Smooth muscle cell (in vitro differentiated cells): ENCODE measurements around the gene SHROOM1. TPM values are rescaled to one million over a fixed set of nuclear protein-coding genes. Genes with fewer than 3 reads are reported as not detected.

Experiments used
- DNase-seq: peaks from one replicate; lab custom pipeline; 2025; ENCODE audit not compliant: unreplicated experiment; lab: John Stamatoyannopoulos, UW
- H2AFZ ChIP-seq: fragments of 200-600 bp; sonication (generic); 2 replicates; pipeline ENCODE4 v1.6.0; 2016; ENCODE audit warnings: antibody characterized with exemption, low read depth, mild to moderate bottlenecking
- H3F3A ChIP-seq: fragments of 200-600 bp; sonication (generic); 2 replicates; pipeline ENCODE4 v1.6.0; 2017; ENCODE audit warnings: antibody characterized with exemption, low read depth
- H3K27ac ChIP-seq: fragments of 200-600 bp; sonication (generic); 2 replicates; pipeline ENCODE4 v1.5.1; 2016; ENCODE audit warnings: low read depth, mild to moderate bottlenecking
- H3K27me3 ChIP-seq: fragments of 200-600 bp; sonication (generic); 2 replicates; pipeline ENCODE4 v1.6.1; 2016; ENCODE audit warnings: low read depth, mild to moderate bottlenecking
- H3K36me3 ChIP-seq: fragments of 200-600 bp; sonication (generic); 2 replicates; pipeline ENCODE4 v1.5.1; 2016; ENCODE audit warnings: low read depth
- H3K4me1 ChIP-seq: fragments of 200-600 bp; sonication (generic); 2 replicates; pipeline ENCODE4 v1.5.1; 2016; ENCODE audit warnings: low read depth
- H3K4me2 ChIP-seq: fragments of 200-600 bp; sonication (generic); 2 replicates; pipeline ENCODE4 v1.6.0; 2016; ENCODE audit warnings: mild to moderate bottlenecking
- H3K4me3 ChIP-seq: fragments of 200-600 bp; sonication (generic); 2 replicates; pipeline ENCODE4 v1.5.1; 2016; ENCODE audit warnings: mild to moderate bottlenecking
- H3K79me2 ChIP-seq: fragments of 200-600 bp; sonication (generic); 2 replicates; pipeline ENCODE4 v1.6.0; 2016; ENCODE audit warnings: low read depth, mild to moderate bottlenecking
- H3K9ac ChIP-seq: fragments of 200-600 bp; sonication (generic); 2 replicates; pipeline ENCODE4 v1.6.0; 2016; ENCODE audit warnings: low read depth
- H3K9me3 ChIP-seq: fragments of 200-600 bp; sonication (generic); replicated peaks from 2 replicates; pipeline ENCODE4 v1.5.1; 2016; ENCODE audit warnings: low read depth
- H4K20me1 ChIP-seq: fragments of 200-600 bp; sonication (generic); 2 replicates; pipeline ENCODE4 v1.6.0; 2016; ENCODE audit warnings: low read depth
- WGBS: methylation state at CpG from one replicate; pipeline ENCODE4 v1.1.7; 2016; ENCODE audit warnings: low lambda C conversion rate; 5-methylcytosine and 5-hydroxymethylcytosine counted together
- polyA plus RNA-seq: library from polyadenylated mRNA; unstranded; fragments of >200 nt; fragmentation: Nextera tagmentation; extraction: Ambion mirVana; gene quantifications from 2 replicates; pipeline ENCODE4 v1.2.1, GENCODE V29; 2016
- total RNA-seq: library from RNA; depleted of rRNA; stranded (reverse); fragments of >200 nt; gene quantifications from 2 replicates; pipeline ENCODE4 v1.2.3, GENCODE V29; 2014
- TF ChIP-seq, protein P1 (sequence below): fragments of 200-600 bp; sonication (generic); IDR thresholded peaks from 2 replicates; pipeline ENCODE4 v1.5.1; 2017; ENCODE audit warnings: borderline replicate concordance, mild to moderate bottlenecking, antibody characterized with exemption; ENCODE audit not compliant: insufficient read depth, poor library complexity, severe bottlenecking

The SHROOM1 gene
- total and polyA plus RNA-seq, 2 experiments from 2014 or later: 5.9 to 12.0 TPM

DNA sequence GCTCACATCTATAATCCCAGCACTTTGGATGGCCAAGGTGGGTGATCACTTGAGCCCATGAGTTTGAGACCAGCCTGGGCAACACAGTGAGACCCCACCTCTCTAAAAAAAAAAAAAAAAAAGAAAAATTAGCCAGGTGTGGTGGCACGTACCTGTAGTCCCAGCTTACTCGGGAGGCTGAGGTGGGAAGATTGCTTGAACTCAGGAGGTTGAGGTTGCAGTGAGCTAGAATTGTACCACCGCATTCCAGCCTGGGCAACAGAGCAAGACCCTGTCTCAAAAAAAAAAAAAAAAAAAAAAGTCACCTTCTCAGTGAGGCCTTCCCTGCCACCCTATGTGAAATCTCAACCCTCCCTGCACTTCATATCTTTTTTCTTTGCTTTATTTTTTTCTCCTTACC is 39.4 kb downstream of the SHROOM1 start:
- no peaks in the 10 kb centered on the region for H3F3A ChIP-seq
- H3K4me1 ChIP-seq: no peaks in the 10 kb centered on the region
- H3K9me3 ChIP-seq: no peaks in the 10 kb centered on the region
- H2AFZ ChIP-seq: no peak overlapping the region
- no peaks in the 10 kb centered on the region for H4K20me1 ChIP-seq
- no peaks in the 10 kb centered on the region for H3K27me3 ChIP-seq
- TF ChIP-seq, protein P1, sequence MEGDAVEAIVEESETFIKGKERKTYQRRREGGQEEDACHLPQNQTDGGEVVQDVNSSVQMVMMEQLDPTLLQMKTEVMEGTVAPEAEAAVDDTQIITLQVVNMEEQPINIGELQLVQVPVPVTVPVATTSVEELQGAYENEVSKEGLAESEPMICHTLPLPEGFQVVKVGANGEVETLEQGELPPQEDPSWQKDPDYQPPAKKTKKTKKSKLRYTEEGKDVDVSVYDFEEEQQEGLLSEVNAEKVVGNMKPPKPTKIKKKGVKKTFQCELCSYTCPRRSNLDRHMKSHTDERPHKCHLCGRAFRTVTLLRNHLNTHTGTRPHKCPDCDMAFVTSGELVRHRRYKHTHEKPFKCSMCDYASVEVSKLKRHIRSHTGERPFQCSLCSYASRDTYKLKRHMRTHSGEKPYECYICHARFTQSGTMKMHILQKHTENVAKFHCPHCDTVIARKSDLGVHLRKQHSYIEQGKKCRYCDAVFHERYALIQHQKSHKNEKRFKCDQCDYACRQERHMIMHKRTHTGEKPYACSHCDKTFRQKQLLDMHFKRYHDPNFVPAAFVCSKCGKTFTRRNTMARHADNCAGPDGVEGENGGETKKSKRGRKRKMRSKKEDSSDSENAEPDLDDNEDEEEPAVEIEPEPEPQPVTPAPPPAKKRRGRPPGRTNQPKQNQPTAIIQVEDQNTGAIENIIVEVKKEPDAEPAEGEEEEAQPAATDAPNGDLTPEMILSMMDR: no peak
- H3K9ac ChIP-seq: no peak overlapping the region
- H3K4me3 ChIP-seq: no peak overlapping the region
- no peaks in the 10 kb centered on the region for H3K36me3 ChIP-seq
- H3K4me2 ChIP-seq: no peak overlapping the region
- no peaks in the 10 kb centered on the region for H3K79me2 ChIP-seq
- H3K27ac ChIP-seq: no peak overlapping the region
- WGBS: 86% methylated on average over 3 of the region's 3 CpGs
- DNase-seq: no peak

DNA sequence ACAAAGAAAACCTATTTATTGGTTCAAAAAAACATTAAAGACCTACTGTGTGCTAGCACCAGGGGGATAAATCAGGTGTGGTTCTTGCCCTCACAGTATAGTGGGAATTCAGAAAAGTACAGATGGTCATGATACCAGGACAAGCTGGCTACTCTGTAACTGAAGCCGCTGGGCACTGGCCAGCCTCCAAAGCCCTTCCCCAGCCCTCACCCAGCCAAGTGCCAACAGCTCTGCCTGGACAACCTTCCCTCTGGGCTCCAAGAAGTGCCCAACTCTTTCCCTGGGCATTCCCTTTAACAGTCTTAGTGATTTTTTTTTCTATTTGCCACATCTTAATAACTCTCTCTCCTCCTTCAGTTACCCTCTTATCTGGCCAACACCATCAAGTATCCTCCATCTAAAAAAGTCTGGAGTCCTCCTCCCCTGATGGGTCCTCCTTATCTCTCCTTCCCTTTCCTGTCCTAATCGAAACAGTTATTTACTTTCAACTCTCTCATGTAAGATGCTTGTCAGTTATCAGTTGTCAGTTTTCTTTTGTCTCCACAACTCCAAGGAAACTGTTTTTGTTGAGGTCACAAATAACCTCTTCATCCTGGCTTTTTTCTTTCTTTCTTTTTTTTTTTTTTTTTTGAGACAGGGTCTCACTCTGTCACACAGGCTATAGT is 40.1 kb downstream of the SHROOM1 start:
- Histone ChIP-seq H2AFZ (no peak overlapping the region), H4K20me1 (no peaks in the 10 kb centered on the region), H3F3A (no peaks in the 10 kb centered on the region), H3K4me1 (no peaks in the 10 kb centered on the region), H3K36me3 (no peaks in the 10 kb centered on the region), H3K27me3 (no peaks in the 10 kb centered on the region), H3K4me3 (no peak overlapping the region), H3K4me2 (no peak overlapping the region), H3K9me3 (no peaks in the 10 kb centered on the region), H3K27ac (no peak overlapping the region), H3K9ac (no peak overlapping the region), H3K79me2 (no peaks in the 10 kb centered on the region)
- 67% methylated on average over 2 of the region's 2 CpGs for whole genome bisulfite sequencing
- TF ChIP-seq, protein P1: no peak
- DNase-seq: no peak

DNA sequence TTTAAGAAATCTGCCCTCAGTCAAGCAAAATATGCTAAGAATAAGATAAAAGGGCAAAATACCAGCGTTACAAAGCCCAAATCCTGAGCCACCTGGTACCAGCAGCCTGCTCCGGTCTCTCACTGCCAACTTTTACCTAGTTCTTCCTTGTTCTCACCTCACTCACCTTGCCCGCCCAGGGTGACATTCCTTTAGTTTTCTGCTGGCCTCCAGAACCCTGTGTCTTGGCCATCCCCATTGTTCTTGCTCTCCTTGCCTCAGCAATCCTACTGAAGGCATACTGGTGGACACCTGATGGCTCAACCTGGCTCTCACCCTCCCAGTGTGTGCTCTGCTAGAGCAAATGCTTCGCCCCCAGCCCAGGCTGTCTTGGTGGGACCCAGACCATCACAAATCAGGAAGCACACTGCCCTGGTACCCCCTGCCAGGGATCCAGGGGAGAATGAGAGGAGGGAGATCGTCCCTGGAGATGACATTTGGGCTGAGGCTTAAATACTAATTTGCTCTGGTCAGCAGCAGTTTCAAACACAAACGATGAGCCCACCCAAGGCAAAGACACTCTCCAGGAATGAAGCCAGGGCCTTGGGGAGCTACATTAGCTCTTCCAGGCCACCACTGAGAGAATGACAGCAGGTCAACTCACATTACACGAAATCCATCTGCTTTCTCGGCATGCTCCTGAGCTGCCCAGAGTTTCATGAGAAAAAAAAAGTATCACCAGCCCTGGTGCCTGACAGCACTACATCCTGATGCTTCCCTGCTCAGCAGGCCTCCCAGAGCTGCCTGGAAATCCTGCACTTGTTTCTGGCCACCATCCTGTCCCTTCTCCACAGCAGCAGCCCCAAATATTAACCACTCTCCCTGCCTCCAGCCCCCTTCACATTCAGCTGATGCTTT is 41.2 kb downstream of the SHROOM1 start:
- H3K36me3 ChIP-seq: no peaks in the 10 kb centered on the region
- no peak overlapping the region for H3K9ac ChIP-seq
- no peak for DNase-seq
- H3K79me2 ChIP-seq: no peaks in the 10 kb centered on the region
- H3K27me3 ChIP-seq: no peaks in the 10 kb centered on the region
- no peaks in the 10 kb centered on the region for H3K9me3 ChIP-seq
- no peak overlapping the region for H2AFZ ChIP-seq
- H3K4me1 ChIP-seq: no peaks in the 10 kb centered on the region
- WGBS: 80% methylated on average over 8 of the region's 8 CpGs
- TF ChIP-seq, protein P1: no peak
- H3K27ac ChIP-seq: no peak overlapping the region
- H3K4me2 ChIP-seq: no peak overlapping the region
- no peaks in the 10 kb centered on the region for H4K20me1 ChIP-seq
- H3F3A ChIP-seq: no peaks in the 10 kb centered on the region
- H3K4me3 ChIP-seq: no peak overlapping the region
